Activated T-cell treated with anti-CD3 and anti-CD28 coated beads, Interleukin-2, amount 50 U/mL, for 4 hours (primary cell): ENCODE data around the gene TPO. TPM values are rescaled to one million over a fixed set of nuclear protein-coding genes. Genes with fewer than 3 reads are reported as not detected.
A peak's percentile ranks its signal among the peaks of the same experiment; 100 is the strongest.
"Not testable (repeated sequence)": the region's sequence is repeated elsewhere in the genome, so short reads cannot be mapped to it uniquely, and the experiment has no call there.

Source experiments
- ATAC-seq, 2 donors: fragments of 200-7000 bp; cut with Tn5 transposase; one replicate each; pipeline ENCODE4 v1.10.0; 2021
- DNase-seq: peaks from one replicate; pipeline ENCODE4 v3.0.0-alpha.2; 2020
- H3K27me3 Mint-ChIP-seq: one replicate; pipeline ENCODE4 v1.8.0; 2021; ENCODE audit warnings: low read depth, mixed read lengths
- H3K36me3 Mint-ChIP-seq: one replicate; pipeline ENCODE4 v1.8.0; 2022; ENCODE audit warnings: mixed read lengths; ENCODE audit not compliant: insufficient read depth
- H3K4me1 Mint-ChIP-seq: one replicate; pipeline ENCODE4 v1.8.0; 2021; ENCODE audit warnings: low read depth, mixed read lengths
- H3K4me3 Mint-ChIP-seq: one replicate; pipeline ENCODE4 v1.8.0; 2021; ENCODE audit warnings: mild to moderate bottlenecking, moderate library complexity, mixed read lengths
- H3K9me3 Mint-ChIP-seq: one replicate; pipeline ENCODE4 v1.8.0; 2021; ENCODE audit warnings: mixed read lengths
- total RNA-seq, 3 donors: library from RNA; stranded (reverse); gene quantifications; one replicate each; pipeline ENCODE4 v1.2.1, GENCODE V29; 2021

Gene TPO
- total RNA-seq, 3 donors from 2014 or later = not detected

GRCh38 chr2:1515986-1516797 is 102.9 kb downstream of the TPO start:
- DNase-seq = no peak
- Mint-ChIP-seq H3K9me3 (no peaks in the 10 kb centered on the region), H3K4me1 (peaks cover 35% of the 10 kb centered on the region), H3K36me3 (no peaks in the 10 kb centered on the region), H3K27me3 (no peaks in the 10 kb centered on the region), H3K4me3 (no peak overlapping the region)
- ATAC-seq = no peak

- Mint-ChIP-seq H3K4me1 (peaks cover 33% of the 10 kb centered on the region), H3K27me3 (no peaks in the 10 kb centered on the region), H3K4me3 (no peak overlapping the region), H3K9me3 (no peaks in the 10 kb centered on the region), H3K36me3 (no peaks in the 10 kb centered on the region)
- no peak for DNase-seq
- no peak for ATAC-seq
These were observed 103.5 kb downstream of the TPO start for GRCh38 chr2:1516798-1517060.

GRCh38 chr2:1517291-1517690 is 104.0 kb downstream of the TPO start:
- DNase-seq = not testable (repeated sequence)

GRCh38 chr2:1517786-1518185 is 104.5 kb downstream of the TPO start:
- Mint-ChIP-seq H3K36me3 (no peaks in the 10 kb centered on the region), H3K4me1 (peaks cover 33% of the 10 kb centered on the region), H3K27me3 (no peaks in the 10 kb centered on the region), H3K9me3 (no peaks in the 10 kb centered on the region), H3K4me3 (no peak overlapping the region)
- DNase-seq = no peak
- no peak for ATAC-seq

More at GRCh38 chr2:1517291-1517690, 104.0 kb downstream of the TPO start:
- H3K9me3 Mint-ChIP-seq, ATAC-seq, H3K4me3 Mint-ChIP-seq, H3K36me3 Mint-ChIP-seq, H3K27me3 Mint-ChIP-seq: not testable (repeated sequence)
- H3K4me1 Mint-ChIP-seq = peaks cover 33% of the 10 kb centered on the region

GRCh38 chr2:1518331-1518803 is 105.1 kb downstream of the TPO start:
- ATAC-seq (peak; percentile 46 to 47), DNase-seq (no peak)
- no peaks in the 10 kb centered on the region for H3K9me3 Mint-ChIP-seq
- no peak overlapping the region for H3K4me3 Mint-ChIP-seq
- H3K4me1 Mint-ChIP-seq = peaks cover 33% of the 10 kb centered on the region
- H3K27me3 Mint-ChIP-seq = no peaks in the 10 kb centered on the region
- H3K36me3 Mint-ChIP-seq = no peaks in the 10 kb centered on the region

- no peaks in the 10 kb centered on the region for H3K36me3 Mint-ChIP-seq
- no peak for DNase-seq
- peaks cover 33% of the 10 kb centered on the region for H3K4me1 Mint-ChIP-seq
- ATAC-seq = peak; percentile 10 to 34
- H3K9me3 Mint-ChIP-seq = no peaks in the 10 kb centered on the region
- no peak overlapping the region for H3K4me3 Mint-ChIP-seq
- H3K27me3 Mint-ChIP-seq = no peaks in the 10 kb centered on the region
These were observed 105.7 kb downstream of the TPO start for GRCh38 chr2:1518867-1519530.

GRCh38 chr2:1521191-1521877 is 108.1 kb downstream of the TPO start:
- DNase-seq (no peak), ATAC-seq (no peak)
- no peaks in the 10 kb centered on the region for H3K9me3 Mint-ChIP-seq
- H3K36me3 Mint-ChIP-seq = no peaks in the 10 kb centered on the region
- H3K27me3 Mint-ChIP-seq = no peaks in the 10 kb centered on the region
- no peak overlapping the region for H3K4me3 Mint-ChIP-seq
- H3K4me1 Mint-ChIP-seq = peaks cover 31% of the 10 kb centered on the region

- ATAC-seq (no peak), DNase-seq (no peak)
- H3K27me3 Mint-ChIP-seq = no peaks in the 10 kb centered on the region
- H3K36me3 Mint-ChIP-seq = no peaks in the 10 kb centered on the region
- H3K9me3 Mint-ChIP-seq = no peaks in the 10 kb centered on the region
- no peak overlapping the region for H3K4me3 Mint-ChIP-seq
- peaks cover 28% of the 10 kb centered on the region for H3K4me1 Mint-ChIP-seq
These were observed 108.9 kb downstream of the TPO start for GRCh38 chr2:1521878-1522830.

GRCh38 chr2:1527153-1527992 is 114.1 kb downstream of the TPO start:
- DNase-seq (no peak), ATAC-seq (no peak)
- Mint-ChIP-seq H3K9me3 (no peaks in the 10 kb centered on the region), H3K4me1 (no peaks in the 10 kb centered on the region), H3K4me3 (no peak overlapping the region), H3K27me3 (no peaks in the 10 kb centered on the region), H3K36me3 (no peaks in the 10 kb centered on the region)

- DNase-seq (no peak), ATAC-seq (no peak)
- Mint-ChIP-seq H3K4me3 (no peak overlapping the region), H3K36me3 (no peaks in the 10 kb centered on the region), H3K4me1 (no peaks in the 10 kb centered on the region), H3K9me3 (no peaks in the 10 kb centered on the region), H3K27me3 (no peaks in the 10 kb centered on the region)
These were observed 115.2 kb downstream of the TPO start for GRCh38 chr2:1528273-1529064.

GRCh38 chr2:1538663-1539062 is 125.4 kb downstream of the TPO start:
- no peak overlapping the region for H3K4me3 Mint-ChIP-seq
- DNase-seq = no peak
- peaks cover 3% of the 10 kb centered on the region for H3K27me3 Mint-ChIP-seq
- peak in 1 of 2 donors; percentile 48 for ATAC-seq
- H3K36me3 Mint-ChIP-seq = no peaks in the 10 kb centered on the region
- peaks cover 4% of the 10 kb centered on the region for H3K4me1 Mint-ChIP-seq
- no peaks in the 10 kb centered on the region for H3K9me3 Mint-ChIP-seq

- Mint-ChIP-seq H3K36me3 (no peaks in the 10 kb centered on the region), H3K4me1 (peaks cover 4% of the 10 kb centered on the region), H3K9me3 (no peaks in the 10 kb centered on the region), H3K4me3 (no peak overlapping the region), H3K27me3 (peaks cover 3% of the 10 kb centered on the region)
- ATAC-seq (no peak), DNase-seq (no peak)
These were observed 126.2 kb downstream of the TPO start for GRCh38 chr2:1539441-1539840.

GRCh38 chr2:1539973-1540372 is 126.7 kb downstream of the TPO start:
- H3K9me3 Mint-ChIP-seq = no peaks in the 10 kb centered on the region
- H3K4me1 Mint-ChIP-seq = peaks cover 4% of the 10 kb centered on the region
- no peak for DNase-seq
- no peak for ATAC-seq
- peaks cover 3% of the 10 kb centered on the region for H3K27me3 Mint-ChIP-seq
- no peak overlapping the region for H3K4me3 Mint-ChIP-seq
- no peaks in the 10 kb centered on the region for H3K36me3 Mint-ChIP-seq
